NCI-H2081 treated with DMSO at 0.1 percent for 48 hours (cell line): Measurements from ENCODE around the gene NFATC3.
A peak's percentile ranks its signal among the peaks of the same experiment; 100 is the strongest.

Experiments used
- DNase-seq: peaks from one replicate; lab custom pipeline; 2025; lab: John Stamatoyannopoulos, UW

Gene NFATC3

GRCh38 chr16:68085259-68086071 lies at the start of gene NFATC3:
NFATC3 (plus strand) TSS chr16:68085370; CDS start chr16:68085682, 312 bp downstream.
- DNase-seq = peak; percentile 65

DNA sequence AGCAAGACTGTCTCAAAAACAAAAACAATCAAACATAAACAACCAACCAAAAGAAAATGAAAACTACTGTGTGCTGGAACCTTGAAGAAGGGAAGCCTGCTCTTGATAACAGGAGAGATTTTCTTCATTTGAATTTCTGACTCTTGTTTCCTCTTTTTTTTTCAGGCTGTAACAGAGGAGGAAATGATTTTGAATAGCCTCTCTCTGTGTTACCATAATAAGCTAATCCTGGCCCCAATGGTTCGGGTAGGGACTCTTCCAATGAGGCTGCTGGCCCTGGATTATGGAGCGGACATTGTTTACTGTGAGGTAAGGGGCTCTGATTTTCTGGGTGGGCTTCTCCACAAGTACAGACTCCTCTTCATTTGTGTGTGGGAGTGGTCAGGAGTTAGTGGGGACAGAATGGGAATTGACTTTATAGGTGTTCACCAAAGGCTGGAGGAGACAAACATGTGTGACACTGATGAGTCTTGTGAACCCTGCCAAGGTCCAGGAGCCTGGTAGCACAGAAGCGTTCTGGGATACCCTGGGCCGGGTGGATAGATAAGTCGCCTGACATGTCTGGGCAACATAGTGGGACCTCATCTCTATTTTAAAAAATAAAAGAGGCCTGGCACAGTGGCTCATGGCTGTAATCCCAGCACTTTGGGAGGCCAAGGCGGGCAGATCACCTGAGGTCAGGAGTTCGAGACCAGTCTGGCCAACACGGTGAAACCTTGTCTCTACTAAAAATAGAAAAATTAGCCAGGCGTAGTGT lies 47.2 kb upstream of the NFATC3 start:
- DNase-seq = no peak

GRCh38 chr16:68040506-68041288 lies 44.5 kb upstream of the NFATC3 start:
- DNase-seq = no peak

DNA sequence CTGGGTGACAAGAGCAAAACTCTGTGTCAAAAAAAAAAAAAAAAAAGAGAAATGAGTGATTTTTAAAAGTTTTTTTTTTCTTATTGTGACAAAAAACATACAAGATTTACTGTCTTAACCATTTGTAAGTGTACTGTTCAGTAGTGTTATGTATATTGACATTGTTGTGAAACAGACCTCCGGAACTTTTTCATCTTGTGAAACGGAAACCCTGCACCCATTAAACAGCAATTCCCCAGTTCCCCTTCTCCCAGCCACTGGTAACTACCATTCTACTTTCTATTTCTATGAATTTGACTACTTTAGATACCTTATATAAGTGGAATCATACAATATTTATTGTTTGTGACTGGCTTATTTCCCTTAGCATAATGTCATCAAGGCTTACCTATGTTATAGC lies 43.4 kb upstream of the NFATC3 start:
- DNase-seq = no peak

DNA sequence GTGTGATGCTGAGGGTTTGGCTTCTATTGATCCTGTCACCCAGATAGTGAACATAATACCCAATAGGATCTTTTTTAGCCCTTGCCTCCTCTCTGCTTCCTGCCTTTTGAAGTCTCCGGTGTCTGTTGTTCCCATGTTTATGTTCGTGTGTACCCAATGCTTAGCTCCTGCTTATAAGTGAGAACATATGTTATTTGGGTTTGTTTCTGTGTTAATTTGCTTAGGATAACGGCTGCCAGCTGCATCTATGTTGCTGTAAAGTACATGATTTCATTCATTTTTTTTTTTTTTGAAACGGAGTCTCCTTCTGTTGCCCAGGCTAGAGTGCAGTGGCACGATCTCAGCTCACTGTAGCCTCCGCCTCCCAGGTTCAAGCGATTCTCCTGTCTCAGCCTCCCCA lies 39.1 kb upstream of the NFATC3 start:
- DNase-seq = no peak

DNA sequence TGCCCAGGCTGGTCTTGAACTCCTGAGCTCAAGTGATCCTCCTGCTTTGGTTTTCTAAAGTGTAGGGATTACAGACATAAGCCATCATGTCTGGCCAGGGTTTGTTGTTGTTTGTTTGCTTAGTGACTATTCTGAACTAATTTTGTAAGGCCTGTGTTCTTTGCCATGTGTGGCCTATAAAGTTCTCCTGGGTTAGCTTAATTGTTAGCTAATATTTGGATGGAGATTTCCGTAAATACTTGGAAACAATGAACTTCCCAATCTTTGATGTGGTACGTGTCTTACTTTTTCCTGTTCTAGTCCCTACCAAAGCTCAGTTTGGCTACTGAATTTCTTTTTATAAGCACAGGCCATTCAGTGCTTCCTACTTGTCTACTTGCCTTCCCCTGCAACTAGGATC lies 37.2 kb upstream of the NFATC3 start:
- no peak for DNase-seq

- no peak for DNase-seq
Observed at GRCh38 chr16:68049449-68049848, 35.7 kb upstream of the NFATC3 start.

DNA sequence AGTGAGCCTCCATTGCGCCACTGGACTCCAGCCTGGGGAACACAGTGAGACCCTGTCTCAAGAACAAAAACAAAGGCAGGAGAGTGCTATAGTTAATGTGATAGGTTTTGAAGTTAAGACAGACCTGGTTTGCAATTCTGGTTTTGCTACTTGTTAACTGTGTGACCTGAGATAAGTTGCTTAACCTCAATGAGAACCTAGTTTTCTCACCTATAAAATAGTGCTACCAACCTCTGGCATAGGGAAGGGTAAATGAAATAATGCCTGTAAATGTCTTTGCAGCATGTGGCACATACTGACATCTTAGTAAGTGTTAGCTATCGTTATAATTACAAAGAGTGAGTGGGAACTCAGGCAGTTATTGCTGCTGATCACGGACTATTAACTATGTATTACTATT lies 29.8 kb upstream of the NFATC3 start:
- DNase-seq = no peak

DNA sequence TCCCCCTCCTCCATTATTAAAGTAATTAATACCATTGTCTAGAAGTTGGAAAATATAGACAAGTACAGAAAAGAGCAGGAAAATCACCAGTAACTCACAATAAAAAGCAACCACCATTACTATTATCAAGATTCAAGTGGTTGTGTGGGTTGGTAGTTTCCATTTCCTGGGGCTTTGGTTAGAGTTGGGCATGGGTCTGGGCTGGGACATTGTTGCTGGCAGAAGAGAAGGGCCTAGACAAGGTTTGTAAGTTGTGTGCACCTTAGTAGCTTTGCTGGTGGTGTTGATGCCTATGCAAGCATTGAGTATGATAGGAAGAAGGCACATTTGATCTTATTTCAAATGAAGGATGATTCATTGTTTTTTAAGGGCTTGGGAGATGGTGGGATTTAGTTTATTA lies 25.4 kb upstream of the NFATC3 start:
- DNase-seq = no peak

GRCh38 chr16:68061396-68061795 lies 23.8 kb upstream of the NFATC3 start:
- no peak for DNase-seq

DNA sequence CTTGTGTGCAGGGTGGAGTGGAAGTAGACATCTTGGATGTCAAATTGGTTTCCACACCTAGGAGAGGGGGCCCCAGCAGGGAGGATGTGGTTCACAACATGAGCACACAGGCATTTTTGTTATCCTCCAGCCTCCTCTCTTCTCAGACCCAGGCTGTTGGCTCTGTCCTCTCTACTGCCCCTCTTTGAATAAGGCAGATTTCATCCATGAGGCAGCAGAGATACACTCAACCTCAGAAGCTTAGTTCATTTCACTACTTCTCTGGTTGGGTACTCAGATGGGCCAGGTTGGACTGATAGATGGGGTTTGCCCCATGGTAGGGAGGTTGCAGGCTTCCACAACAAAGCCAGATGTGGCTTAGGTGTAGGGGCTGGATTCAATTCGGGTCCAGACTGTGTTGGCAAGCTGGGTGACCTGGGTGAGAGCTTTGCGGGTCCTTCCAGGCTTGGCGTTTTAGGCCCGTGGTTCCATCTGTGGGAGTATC lies 22.2 kb upstream of the NFATC3 start:
- no peak for DNase-seq

DNA sequence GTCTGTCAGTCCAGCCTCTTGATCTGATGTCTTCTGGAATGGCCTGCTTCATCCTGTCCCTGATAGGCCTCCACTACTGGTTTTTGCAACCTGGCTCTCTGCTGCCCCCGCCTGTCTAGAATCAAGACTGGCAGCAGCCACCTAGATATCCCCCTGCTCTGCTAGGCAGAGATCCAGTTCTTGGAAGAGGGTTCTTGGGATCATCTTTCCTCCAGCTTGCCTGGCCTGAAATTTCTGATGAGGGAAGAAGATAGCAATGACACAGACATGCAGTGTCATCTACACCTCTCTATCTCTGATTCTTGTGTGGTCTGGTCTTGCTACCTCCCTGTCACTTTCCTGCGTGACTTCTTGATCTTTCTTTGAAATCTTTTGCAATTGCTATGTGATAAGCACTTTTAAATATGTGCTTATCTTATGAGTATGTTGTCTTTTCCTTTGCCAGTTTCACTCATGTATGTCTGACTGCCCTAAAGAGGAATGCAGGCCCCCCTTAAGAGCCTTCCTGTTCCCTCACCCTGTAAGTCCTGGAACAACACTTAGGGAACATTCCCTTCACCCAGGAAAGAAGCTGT lies 20.3 kb upstream of the NFATC3 start:
- DNase-seq = no peak

- no peak for DNase-seq
Observed at GRCh38 chr16:68065716-68066305, 19.4 kb upstream of the NFATC3 start.

DNA sequence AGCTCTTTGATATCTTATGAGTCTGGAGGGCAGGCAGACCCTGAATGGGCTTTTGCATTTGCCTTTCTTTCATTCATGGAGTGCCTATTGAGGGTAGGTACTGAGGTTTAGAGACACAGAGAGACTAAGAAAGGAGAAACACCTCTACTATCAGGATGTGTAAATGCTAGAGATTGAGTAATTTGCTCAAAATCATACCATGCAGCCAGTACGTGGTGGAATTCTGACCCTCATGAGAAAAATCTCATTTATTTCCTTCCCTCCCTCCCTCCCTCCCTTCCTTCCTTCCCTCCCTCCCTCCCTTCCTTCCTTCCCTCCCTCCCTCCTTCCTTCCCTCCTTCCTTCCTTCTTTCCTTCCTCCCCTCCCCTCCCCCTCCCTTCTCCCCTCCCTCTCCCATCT lies 18.4 kb upstream of the NFATC3 start:
- no peak for DNase-seq

GRCh38 chr16:68068926-68069325 lies 16.2 kb upstream of the NFATC3 start:
- no peak for DNase-seq

- no peak for DNase-seq
Observed at GRCh38 chr16:68069511-68070248, 15.5 kb upstream of the NFATC3 start.

- DNase-seq = no peak
Observed at GRCh38 chr16:68070249-68070730, 14.9 kb upstream of the NFATC3 start.

- DNase-seq = no peak
Observed at GRCh38 chr16:68070806-68071517, 14.2 kb upstream of the NFATC3 start.

- DNase-seq = no peak
Observed at GRCh38 chr16:68071518-68071901, 13.7 kb upstream of the NFATC3 start.

DNA sequence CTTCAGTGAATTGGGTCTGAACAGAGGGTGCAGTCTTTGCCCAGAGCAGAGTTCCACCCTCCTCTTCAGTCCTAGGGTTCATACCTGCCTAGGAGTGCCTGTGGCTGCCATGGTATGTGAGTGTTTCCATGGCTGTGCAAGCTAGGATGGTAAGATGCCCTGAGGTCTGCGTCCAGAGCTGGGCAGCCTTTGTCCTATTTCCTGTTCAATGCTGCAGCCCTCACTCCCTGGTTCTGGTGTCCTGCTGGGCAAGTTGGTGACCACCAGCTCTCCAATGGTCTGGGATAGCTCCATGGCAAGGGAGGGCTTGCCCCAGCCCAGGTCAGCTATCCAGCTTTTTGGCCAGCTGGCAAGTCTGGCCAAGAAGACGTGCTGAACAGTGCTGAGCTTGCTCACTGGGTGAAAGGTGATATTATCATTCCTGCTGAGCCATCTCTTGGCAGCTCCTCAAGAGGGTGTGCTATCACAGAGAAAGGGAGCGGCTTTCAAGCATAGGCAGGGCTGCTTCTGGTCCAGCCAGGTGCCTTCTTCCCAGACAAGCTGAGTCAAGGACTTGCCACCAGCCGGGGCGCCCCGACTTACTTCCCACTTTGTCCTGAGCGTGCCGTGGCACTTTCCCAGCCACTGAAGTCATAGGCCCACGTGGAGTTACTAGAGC lies 13.0 kb upstream of the NFATC3 start:
- no peak for DNase-seq
